ENCODE data around the gene CXXC5.

GRCh38 chr5:139684881-139685749 lies 37.0 kb downstream of the CXXC5 start:
- TF ChIP-seq ZNF274 (IDR thresholded peaks at IDR 0.05; ENCODE audit: borderline replicate concordance, low read depth, low read length) (no peak), CTCF (IDR thresholded peaks at IDR 0.05 in 2 of 3, conservative IDR thresholded peaks at IDR 0.05 in 1 of 3; ENCODE audit: insufficient read depth in 2 of 3, low read depth in 1 of 3, low read length in 3 of 3) (peak in 2 of 3 experiments; percentile 18 to 34; a peak in 3 of 6 replicates), TBL1XR1 (IDR thresholded peaks at IDR 0.05; ENCODE audit: low read length in 2 of 2) (no peak), ZNF740 (CRISPR knock-in tag; IDR thresholded peaks at IDR 0.05) (0 out of 2 replicates have a peak, but pooled peaks have one; percentile 34), ZNF740 (tag; IDR thresholded peaks at IDR 0.05) (0 out of 4 replicates have a peak, but pooled peaks of 1 of the 2 experiments have one; percentile 38)

Measured in K562 (cell line).